ENCODE measurements around the gene KDM2A. TPM values are rescaled to one million over a fixed set of nuclear protein-coding genes. Genes with fewer than 3 reads are reported as not detected.
A peak's percentile ranks its signal among the peaks of the same experiment; 100 is the strongest.

The KDM2A gene
- total RNA-seq, 1 donor = 67.9 TPM

DNA sequence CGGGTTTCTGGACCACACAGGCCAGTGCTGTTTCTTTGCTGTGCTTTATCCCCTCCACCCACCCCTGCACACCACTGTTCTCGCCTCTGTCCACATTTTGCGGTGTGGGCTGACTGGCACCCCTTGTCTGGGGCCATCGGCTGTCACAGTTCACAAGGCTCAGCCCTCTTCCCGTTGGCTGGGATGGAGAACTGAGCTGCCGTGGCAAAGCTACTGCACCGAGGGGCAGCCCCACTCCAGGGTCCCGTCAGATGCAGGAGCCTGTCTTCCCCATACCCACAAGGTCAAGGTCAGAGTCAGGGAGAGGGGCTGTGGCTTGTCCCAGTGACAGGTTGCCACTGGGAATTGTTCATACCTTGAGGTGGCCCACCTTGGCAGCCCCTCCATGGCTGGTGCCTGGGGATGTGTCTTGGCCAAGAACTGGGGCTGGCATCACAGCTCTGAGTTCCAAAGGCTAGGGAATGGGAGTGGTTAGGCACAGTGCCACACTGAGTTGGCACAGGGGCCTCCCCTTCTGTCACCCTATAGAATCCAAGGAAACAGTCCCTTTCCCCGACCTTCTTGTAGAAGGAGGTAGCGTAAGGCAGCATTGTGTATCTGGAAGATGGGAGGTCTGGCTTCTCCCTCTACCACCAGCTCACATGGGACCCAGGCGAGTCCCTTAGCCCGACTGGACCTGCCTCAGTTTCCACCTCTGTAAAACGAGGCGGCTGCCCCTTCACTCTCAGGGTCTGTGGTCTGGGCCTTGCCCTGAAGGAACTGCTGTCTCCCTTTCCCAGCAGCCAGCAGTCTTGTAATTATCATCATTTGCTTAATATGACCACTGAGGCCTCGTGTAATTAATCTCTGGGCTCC is 150.6 kb downstream of the KDM2A start:
- DNase-seq (ENCODE audit: low read depth in 2 of 3, low spot score in 2 of 3) = no peak

DNA sequence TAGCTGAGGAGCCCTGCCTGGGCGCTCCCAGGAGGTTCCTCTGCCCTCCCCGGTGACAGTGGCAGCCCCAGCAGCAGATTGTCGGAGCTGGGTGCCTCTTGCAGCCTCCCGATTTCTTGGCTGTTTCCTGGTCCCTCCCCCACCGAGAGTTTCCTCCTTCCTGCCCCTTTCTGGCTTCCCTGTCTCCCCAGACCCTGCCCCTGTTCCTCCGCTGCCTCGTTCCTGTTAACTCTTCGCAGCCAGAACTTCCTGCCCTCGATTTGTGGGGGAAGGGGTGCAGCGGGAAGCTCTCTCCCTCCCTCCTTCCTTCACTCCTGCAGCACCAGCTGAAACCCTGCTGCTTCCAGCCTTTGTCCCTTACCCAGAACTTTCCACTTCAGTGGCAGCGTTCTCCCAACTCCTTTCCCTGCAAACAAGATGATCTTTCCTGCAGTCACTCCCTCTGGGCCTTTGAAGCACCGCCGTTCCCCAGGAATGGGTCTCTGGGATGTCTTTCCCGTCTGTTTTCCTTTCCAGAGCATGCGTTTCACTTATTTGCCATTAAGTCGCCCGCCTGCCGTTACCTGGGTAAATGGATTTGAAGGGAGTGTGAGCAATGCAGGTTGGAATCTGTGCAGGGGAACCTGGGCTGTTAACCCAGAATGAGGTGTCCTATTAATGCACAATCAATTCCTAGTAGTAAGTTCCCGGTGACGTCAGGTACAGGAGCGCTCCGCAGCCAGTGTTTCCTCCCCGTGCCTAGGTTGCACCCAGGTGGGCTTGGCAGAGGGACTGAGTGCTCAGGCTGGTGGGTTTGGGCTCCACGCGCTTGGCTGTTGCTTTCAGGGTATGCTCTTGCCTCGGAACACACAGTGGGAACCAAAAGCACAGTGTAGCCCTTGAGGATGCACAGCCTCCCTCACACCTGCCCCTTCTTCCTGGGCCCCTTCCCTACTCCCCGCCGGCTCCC is 151.5 kb downstream of the KDM2A start:
- no peak for DNase-seq (ENCODE audit: low read depth in 2 of 3, low spot score in 2 of 3)

DNA sequence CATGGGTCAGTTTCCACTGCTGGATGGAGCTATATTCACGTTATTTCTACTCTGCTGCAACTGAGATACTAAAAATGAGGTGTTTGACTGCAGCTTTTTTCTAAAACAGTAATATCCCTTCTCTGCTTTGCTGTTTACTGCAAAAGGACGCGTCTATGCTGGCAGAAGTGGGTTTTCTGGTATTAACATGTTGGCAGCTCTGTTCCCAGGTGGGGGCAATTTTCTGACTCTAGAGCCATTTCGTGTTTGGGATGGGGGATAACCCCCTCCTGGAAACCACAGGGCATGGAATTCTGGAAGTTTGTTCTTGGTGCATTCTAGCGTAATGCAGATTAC is 152.1 kb downstream of the KDM2A start:
- no peak for DNase-seq (ENCODE audit: low read depth in 2 of 3, low spot score in 2 of 3)

- DNase-seq (ENCODE audit: low read depth in 2 of 3, low spot score in 2 of 3) = peak in 1 of 3 donors; percentile 60
These were observed 152.7 kb downstream of the KDM2A start for GRCh38 chr11:67271541-67272284.

DNA sequence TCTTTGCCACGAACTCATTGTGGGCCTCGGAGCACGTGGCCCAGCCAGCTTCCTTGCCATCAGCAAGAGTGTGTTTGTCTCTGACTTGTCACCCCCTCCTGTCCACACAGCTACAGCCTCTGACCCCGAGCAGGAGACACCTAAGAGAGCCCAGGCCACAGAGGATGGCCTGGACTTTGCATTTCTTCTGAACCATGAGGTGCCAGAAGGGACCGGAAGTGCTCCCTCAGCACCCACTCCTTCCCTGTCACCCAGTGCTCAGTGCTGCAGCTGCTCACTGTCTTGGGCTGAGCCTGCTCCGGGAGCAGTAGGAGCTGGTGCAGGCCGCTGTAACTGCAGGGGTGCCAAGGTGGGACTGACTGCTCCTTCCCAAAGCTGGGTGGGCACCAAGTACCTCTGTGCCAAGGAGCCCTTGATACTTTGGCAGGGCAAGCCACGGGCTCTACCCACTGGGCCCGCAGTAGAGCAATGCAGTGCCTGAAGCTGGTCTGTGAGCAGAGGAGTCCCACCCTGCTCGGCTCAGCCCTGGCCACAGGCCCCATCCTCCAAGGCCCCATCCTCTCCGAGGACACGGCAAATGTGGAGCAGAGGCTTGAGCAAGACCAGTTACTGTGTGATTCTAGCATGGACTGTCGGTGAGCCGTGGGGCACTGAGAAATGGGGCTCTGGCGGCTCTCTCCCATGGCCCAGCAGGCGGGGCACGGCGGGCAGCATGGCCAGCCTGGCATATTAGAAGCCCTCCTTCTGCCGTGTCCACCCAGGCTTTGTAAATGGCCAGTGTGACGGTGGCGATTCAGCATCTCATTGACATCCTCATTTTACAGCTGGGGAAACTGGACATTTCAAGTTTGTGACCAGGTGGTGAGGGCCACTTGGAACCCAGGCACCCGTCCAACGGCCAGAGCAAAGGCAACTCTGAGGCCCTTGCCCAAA is 153.5 kb downstream of the KDM2A start:
- DNase-seq (ENCODE audit: low read depth in 2 of 3, low spot score in 2 of 3) = no peak

DNA sequence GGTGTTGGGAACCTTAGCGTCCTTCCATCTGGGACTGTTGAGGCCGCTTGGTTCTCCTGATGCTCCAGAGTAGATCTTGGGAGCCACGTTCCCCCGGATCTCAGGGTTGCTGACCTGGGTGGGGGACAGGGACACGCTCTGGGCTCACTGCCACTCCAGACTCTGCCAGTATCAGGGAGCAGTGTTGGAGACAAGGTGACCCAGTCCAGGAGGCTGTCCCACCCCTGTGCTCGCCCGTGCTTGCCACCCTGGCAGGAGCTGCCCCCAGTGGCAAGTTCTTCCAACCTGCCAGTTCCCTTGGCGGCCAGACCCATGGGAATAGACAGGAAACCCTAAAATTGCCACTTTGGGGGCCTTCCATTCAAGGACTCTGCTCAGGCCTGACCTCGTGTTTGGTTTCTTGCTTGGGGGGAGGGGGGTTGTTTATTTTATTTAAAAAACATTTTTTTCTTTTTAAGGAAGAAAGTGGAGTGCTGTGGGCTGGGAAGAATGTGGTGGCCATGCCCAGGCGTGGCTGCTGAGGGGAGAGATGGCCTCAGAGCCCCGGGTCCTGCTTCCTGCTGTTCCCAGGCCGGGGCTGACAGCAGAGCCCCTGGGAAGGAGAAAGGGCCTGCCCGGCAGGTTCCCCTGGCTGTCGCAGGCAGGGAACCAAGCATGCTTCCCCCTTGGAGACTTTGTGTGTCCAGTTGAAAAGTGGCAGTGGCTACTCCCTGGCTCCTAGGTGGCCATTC is 154.4 kb downstream of the KDM2A start:
- DNase-seq (ENCODE audit: low read depth in 2 of 3, low spot score in 2 of 3) = no peak

DNA sequence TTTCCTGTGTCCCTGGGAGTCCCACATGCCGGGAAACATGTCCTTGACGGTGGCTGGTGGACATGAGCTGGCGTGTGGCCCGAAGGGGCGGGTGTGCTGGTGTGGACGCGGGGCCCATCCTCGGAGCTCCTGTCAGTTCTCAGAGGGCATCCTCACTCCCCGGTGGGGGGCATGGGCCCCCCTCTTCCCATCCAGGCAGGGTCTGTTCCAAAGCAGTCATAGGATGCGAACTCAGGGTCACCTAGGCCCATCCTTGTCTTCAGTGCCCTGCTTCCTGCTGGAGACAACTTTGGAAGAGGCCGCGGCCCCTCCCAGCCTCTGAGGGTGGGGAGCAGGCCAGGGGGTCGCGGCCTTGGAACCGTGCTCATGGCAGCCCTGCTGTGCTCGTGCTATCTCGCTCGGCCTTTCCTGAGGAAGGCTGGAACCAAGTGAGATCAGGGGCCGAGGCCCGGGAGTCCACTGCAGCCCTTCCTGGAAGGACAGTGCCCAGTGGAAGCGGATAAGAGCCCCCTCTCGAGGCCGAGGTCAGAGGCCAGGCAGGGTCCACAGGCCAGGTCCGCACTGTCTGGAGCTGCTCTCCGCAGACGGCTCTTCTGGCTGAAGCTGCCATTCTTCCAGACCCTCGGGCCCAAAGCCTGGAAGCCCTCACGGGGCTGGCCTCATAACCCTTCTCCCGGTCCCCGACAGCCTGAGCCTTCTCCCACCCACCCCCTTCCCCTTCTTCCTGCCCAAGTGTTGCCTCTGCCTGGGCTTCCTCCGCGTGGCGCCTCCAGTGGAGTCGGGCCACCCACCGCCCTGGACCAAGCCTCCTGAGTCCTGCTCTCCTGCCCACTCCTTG is 155.9 kb downstream of the KDM2A start:
- no peak for DNase-seq (ENCODE audit: low read depth in 2 of 3, low spot score in 2 of 3)

DNA sequence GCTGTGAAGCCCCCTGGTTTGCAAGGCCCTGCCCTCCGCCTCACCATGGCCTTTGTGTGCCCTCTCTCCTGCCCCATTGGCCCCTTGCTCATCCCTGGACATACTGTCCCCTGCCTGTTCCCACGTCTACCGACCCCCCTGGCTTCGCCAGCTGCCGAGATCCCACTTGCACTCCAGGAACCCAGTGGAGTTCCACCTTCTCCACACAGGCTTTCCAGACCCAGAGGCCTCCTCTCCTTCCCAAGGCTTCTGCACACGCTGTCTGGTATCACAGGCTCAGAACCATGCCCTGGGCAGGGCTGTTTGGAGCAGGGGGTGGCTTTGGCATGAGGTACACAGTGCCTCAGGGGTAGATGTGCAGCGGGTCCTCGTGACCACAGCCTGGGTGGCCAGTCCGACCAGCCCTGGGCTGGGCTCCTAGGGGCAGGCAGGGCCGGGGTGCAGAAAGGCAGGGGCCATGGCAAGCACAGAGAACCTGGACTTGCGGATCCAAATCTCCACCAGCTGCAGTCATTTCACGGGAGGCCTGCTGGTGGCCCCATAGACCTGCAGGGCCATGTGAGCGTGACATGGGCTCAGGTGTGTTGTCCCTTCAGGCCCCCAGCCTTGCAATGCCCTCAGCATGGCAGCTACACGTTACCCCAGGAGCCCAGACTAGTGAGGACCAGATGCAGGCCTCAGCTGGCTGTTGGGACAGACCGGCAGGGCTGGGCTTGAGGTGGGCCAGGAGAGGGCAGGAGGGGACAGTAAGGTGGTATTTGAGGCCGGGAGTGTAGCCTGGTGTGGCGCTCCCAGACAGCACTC is 156.7 kb downstream of the KDM2A start:
- no peak for DNase-seq (ENCODE audit: low read depth in 2 of 3, low spot score in 2 of 3)

DNA sequence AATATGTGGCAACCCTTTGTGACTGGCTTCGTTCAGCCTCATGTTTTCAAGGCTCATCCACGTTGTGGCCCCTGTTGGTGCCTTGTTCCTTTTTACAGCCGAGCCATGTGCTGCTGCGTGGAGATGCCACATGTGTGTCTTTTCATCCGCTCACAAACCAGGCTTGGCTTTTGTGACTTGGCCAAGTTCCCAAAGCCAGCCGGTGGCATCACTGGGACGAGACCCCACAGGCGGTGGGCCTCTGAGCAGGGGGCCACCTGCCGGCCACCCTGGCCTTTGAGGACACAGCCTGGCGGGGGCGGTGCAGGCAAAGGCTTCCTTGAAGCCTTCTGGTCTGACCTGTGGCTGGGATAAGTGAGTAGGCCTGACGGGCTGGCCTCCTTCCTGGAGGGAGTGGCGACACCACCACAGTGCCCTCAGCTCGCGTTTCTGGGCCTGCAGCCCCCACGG is 157.7 kb downstream of the KDM2A start:
- DNase-seq (ENCODE audit: low read depth in 2 of 3, low spot score in 2 of 3) = peak in 2 of 3 donors; percentile 91 to 97

DNA sequence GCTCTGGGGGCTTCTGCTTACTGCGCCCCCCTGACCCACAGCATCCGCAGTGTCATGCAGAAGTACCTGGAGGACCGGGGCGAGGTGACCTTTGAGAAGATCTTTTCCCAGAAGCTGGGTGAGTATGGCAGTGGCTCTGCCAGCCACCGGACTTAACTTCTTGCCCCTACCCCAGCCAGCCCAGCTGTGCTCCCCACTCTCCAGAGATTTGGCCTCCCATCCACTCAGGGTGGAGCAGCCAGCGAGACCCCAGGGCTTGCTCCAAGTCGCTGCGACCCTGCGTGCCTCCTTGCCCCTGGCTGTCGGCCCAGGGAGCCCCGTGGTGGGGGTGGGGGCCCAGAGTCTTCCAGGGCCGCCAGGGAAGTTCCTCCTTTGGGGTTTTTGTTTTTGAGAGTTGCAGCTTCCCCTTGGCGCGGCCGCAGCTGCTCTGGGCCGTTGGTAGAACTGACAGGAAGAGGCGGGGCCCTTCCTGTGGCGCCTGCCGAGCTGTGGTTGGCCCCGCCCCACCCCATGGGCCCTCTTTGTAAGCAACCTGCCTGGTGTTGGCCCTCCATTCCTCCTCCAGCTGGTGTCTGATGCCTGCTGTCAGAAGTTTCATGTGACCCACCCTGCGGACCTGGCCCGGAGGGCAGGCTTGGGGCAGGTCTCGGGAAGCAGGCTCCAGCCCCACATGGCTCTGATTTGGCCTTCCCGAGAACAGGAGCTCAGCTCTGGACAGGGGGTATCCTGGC is 158.3 kb downstream of the KDM2A start:
- peak; percentile 76 to 99 (median 99) for DNase-seq (ENCODE audit: low read depth in 2 of 3, low spot score in 2 of 3)

DNA sequence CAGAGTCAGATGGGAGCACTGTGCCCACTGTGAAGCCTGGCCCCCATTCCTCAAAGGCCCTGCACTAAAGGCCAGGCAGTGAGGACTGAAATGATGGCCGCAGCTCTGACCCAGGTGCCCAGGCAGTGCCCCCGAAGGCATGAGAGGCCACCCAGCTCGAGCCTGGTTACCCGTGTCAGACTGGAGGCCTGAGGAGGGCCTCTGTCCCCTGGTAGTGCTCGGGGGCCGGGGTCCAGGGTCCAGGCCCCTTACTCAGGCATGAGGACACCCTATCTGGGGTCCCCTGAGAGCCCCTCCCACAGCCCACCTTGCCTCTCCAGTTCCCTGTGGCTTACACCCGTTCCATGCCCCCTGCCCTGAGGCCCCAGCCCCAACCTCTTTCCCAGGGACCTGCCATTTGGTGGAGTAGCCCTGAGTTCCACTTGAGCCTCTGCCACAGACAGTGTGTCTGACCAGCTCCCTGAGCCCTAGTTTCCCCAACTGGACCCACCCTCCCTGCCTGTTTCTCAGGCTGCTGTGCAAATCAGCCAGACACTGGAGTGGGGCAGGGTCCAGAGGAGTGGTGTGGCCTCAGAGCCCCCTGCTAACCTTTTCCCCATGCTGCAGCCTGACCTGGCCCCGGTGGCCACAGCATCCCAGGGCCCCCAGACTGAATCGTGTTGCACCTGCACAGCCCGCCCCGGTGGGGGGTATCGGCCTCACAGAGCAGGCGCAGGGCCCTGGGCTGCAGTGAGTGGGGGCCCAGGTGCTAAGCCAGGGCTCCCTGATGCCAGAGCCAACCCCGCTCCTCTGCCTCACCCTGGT is 159.3 kb downstream of the KDM2A start:
- DNase-seq (ENCODE audit: low read depth in 2 of 3, low spot score in 2 of 3) = no peak

DNA sequence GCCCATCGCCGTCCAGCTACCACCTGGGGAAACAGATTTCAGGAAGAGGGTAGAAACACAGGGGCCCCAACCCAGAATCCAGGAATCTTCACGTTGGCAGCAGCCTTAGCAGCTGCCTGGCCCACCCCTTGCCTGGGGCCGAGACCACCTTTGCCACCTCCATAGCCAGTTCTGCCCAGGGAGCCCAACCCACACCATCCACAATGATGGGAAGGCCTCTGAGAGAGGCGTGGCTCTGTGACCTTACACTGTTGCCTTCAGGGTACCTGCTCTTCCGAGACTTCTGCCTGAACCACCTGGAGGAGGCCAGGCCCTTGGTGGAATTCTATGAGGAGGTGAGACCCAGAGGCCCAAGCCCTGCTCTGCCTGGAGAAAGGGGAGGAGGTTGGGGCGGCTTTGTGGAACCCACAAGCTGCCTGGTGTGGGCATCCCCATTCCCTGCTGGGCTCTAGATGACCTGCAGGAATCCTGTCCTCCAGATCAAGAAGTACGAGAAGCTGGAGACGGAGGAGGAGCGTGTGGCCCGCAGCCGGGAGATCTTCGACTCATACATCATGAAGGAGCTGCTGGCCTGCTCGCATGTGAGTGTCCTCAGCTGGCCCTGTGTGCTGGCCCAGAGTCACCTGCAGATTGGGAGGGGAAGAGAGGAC is 160.0 kb downstream of the KDM2A start:
- DNase-seq (ENCODE audit: low read depth in 2 of 3, low spot score in 2 of 3) = no peak

DNA sequence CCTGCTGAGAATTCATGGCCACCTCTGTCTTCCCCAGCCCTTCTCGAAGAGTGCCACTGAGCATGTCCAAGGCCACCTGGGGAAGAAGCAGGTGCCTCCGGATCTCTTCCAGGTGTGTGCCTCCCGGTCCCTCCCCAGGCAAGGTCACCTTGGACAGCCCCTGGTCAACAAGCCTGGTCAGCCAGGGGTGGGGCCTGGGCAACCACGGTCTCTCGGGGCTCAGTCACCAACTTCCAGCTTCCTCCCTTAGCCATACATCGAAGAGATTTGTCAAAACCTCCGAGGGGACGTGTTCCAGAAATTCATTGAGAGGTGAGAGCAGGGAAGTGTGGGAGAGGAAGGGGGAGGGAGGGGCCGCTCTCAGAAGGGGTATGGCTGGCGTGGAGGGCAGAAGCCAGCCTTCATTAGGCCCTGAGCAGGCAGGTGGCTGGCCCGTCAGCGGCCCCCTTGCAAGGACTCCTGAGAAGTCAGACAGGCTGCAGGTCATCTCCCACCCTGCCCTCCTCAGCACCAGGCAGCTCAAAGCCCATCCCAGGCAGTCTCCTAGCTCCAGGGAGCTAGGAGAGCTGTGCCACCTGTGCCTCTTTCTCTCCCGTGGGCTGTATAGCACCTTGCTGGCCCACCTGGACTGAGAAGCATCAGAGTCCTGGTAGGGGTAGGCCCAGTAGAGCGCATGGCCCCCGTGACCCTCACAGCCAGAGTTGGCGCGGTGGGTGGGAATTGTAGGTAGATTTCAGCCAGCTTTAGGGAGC is 160.7 kb downstream of the KDM2A start:
- no peak for DNase-seq (ENCODE audit: low read depth in 2 of 3, low spot score in 2 of 3)

DNA sequence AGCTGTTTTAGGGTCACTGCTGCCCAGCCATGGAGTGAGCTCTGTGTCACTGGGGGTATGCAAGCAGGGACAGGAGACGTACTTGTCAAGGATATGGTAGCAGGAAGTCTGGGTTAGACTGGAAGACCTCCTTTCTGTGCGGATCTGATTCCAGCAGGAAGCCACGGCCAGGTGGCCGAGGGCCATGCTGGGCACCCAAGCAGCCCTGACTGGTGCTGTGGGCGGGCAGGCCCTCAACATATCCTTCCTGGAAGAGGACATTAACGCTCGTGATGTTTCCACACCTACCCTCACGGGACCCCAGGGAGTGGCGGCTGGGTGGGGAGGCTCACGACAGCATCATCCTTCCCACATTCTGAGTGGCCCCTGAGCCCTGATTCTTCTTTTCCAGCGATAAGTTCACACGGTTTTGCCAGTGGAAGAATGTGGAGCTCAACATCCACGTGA is 161.3 kb downstream of the KDM2A start:
- no peak for DNase-seq (ENCODE audit: low read depth in 2 of 3, low spot score in 2 of 3)
